HG02623 (cell line): ENCODE data around the gene TBX10.
"Not testable (repeated sequence)": the region's sequence is repeated elsewhere in the genome, so short reads cannot be mapped to it uniquely, and the experiment has no call there.

Source experiments
- ATAC-seq: cut with Tn5 transposase; IDR thresholded peaks from one replicate; pipeline ENCODE4 v1.9.1; 2021; ENCODE audit warnings: moderate library complexity; ENCODE audit not compliant: unreplicated experiment

Gene TBX10

DNA sequence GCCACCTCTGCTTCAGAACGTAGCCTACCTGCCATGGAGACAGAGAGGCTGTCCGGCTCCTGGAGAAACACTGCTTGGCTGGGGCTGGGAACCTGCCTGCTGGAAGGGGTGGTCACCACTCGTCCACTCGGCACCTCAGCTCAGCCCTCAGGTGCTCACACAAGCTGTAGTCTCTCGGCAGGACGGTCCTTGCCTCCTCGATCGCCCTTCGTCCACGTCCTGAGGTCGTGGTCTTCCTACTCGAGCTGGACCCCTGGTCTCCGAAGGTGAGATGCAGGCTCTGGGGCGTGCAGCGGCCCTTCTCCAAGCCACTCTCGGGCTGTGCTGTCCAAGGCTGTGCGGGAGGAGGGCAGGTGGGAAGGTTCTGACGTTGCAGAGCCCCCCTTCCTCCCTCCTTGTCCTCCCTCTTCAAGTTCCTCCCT, at the start of gene TBX10:
TSS of gene TBX10 (minus strand) at position 326 of the 422 bp plus-strand sequence. CDS start at position 35, 291 bp downstream.
- ATAC-seq, result no peak

DNA sequence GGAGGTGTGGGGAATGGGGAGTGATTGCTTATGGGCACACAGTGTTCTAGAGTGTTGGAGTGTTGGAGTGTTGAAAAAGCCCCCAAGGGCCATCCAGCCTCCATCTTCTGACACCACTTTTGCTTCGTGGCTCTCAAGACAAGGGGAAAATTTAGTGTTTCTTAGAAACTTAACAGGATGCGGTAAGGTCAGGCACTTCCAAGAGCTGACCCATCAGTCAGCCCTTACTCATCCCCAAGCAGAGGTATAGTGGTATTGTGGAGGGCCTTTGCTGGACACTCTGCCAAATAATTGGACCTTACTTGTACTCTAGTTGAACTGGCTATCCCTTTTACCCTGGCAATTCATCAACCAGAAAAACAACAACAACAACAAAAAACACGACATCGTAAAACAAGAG, 49.6 kb upstream of the TBX10 start:
- ATAC-seq, result no peak

DNA sequence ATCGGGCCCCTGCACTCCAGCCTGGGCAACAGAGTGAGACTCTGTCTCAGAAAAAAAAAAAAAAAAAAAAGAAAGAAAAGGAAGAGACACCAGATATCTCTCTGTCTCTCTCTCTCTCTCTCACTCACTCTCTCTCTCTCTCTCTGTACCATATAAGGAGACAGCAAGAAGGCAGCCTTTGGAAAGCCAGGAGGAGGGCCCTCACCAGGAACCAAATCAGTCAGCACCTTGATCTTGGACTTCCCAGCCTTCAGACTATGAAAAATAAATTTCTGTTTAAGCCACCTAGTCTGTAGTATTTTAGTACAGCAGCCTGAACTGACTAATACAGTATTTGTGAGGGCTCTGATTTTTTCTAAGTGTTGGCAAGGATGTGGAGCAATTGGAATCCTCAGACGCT, 48.4 kb upstream of the TBX10 start:
- ATAC-seq, result no peak

DNA sequence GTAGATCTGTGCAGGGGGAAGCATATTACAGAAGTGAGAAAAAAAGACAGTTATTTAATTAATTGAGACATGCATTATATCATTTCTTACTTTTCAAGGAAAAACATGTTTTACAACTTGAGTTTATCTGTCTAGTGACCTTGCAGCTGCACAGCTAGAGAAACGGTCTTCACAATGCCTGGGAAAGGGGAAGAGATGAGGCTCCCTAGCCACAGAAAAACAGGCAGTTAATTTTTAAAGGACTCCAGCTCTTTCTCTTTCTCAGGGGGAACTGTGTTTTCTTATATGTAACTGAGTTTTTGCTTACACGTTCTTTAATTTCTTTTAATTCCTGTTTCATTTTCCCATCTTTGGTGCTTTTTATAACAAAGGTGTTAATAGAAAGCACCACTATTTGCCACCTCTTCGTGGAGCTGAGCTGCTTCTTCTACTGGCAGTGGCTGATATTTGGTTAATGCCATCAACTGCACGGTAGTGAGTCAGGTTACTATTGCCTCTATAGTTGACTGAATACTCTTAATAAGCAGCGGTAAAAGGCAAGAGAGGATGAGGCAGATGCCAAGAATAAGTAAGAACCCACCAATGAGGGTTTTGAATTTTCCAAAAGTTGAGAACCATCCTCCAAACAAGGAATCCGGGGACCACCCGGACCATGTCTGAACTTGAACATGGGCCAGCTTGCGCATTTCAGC, 46.2 kb upstream of the TBX10 start:
- ATAC-seq, result not testable (repeated sequence)

DNA sequence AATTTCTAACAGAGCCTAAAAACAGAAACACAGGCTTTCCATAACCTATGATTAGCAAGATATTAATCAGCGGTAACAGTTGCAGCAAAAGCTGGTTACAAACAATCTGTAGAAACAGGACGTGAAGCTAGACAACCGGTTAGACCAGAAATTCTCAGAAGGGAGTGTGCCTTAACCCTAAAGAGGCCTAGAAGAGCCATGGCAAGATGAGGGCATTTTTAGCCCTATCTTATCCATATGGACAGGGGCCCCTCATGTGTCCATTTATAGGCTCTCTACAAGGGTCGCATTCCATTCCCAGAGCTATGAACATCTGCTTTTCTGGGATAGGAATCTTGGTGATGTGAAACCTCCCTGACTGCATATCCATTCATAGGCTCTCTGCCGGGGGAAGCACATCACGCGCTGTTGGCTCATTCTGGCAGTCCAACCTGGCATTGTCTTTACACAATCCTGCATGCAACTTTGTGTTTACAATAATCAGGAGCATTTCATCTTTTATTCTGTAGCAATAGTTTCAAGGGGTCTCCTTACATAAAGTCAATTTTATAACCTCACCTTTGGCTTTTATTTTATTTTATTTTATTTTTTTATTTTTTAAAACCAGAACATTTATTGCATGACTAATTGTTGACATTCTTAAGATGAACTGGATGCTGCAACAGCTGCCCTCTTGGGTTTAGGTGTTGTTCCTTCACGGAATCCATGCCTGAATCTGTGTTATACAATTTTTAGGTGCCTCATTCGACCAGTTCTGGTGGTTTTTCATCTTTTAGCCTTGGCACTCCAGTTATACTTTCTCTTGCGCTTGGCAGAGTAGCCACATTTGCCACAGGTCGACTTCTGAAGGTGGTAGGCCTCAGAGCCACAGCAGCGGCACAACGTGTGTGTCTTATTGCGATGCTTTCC, 42.8 kb upstream of the TBX10 start:
- not testable (repeated sequence) for ATAC-seq

DNA sequence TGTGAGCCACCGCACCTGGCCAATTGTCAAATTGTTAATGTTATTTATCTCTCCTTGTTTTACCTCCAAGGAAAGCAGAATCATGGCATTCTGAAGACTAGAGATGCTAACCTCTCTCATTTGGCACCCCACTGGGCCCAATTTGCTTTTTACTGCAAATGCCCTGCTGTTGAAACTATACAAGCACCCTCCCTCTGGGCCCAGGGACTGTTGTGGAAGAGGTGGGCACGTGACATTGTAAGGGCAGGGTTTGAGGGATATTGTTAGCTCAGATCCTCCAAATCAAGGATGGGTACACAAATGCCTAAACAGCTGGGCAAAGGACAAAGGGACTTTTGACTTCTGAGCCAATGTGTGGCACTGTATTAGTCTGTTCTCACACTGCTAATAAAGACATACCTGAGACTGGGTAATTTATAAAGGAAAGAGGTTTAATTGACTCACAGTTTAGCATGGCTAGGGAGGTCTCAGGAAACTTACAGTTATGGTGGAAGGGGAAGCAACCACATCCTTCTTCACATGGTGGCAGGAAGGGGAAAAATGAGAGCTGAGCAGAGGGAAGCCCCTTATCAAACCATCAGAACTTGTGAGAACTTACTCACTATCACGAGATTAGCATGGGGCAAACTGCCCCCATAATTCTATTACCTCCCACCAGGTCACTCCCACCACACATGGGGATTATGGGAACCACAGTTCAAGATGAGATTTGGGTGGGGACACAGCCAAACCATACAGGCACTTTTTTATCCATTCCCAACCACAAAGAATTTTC, 41.3 kb upstream of the TBX10 start:
- ATAC-seq, result no peak

DNA sequence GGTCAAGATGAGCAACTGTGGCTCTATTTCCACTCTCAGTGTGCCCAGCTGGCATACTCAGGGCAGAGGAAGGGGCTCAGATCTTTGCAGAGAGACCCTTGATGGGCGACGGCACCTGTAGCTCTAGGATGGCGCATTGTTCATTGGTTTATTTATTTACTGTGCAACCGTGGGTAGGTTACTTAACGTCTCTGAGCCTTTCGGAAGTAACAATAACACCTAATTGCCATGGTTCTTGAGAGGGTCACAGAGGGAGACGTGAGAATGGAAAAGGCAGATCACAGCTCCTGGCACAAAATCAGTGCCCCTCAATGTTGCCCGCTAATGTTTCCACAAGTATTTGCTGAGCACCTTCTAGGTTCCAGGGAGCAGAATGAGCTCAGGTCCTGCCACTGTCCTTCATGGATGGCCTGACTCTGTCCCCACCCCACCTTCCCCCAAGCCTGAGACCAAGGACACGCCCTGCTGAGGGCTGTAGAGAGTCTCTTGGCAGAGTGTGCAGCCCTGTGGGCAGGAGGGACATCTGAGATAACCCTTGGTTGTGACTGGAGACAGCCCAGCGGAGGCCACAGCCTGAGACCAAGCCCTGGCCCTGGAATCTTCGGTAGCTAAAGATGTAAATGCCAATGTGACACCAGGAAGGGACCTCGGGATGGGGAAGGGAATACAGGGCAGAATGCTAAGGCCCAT, 35.6 kb upstream of the TBX10 start:
- no peak for ATAC-seq

DNA sequence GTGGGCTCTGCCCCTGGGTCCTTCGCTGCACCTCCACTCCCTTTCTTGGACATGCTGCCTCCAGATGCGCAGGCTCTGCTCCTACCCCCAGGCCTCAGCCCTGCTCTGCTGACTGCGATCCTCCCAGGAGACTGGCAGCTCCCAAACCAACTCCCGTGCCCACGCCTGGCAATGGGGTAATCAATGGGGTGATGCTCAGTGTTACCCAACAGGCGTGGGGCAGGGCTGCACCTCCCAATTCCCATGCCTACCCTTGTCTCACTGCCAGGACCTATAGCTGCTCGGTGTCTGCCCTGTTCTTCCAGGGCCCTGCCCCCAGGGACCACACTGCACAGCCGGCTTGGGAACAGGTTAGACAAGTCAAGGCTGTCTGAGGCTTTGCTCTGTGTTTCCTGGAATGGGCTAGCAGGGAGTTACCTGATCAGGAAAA, 34.9 kb upstream of the TBX10 start, which contains the start of gene ALDH3B2:
TSS of gene ALDH3B2 (minus strand) at position 182 of the 430 bp plus-strand sequence. CDS start 7,688 bp downstream, outside the sequence.
- no peak for ATAC-seq

DNA sequence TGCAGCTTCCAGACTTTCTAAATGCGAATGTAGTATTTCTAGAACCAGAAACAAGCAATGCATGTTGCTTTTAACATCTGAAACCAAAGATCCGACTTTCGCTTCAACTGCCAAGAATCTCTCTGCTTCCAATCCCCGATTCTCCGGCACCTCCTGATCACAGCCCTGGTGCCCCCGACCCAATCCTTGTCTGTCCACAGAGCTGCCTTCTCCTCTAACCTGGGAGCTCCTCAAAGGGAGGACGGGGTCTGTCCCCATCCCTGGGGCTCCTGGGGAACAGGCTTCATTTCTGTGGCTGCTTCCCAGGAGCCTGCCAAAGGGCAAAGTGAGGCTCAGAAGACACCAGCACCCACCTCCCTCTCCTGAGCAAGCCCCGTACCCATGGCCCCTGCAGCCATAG, 34.3 kb upstream of the TBX10 start:
- no peak for ATAC-seq

DNA sequence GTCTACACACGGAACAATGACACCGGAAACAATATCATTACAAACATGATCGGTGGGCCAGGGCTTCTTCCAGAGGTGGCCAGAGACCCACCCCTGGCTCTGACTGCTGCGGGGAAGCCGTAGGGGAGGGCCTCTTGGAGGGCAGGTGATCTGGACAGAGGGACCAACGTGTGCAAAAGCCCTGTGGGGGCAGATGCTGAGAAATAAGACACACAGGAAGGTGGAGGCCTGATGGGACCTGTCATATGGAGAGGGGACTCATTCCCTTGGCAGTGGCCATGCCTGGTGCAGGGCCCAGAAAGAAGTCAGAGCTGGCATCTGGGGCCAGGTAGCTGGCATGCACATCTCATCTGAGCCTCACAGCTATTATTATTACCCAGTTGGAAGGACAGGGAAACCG, 33.8 kb upstream of the TBX10 start:
- ATAC-seq, result no peak

DNA sequence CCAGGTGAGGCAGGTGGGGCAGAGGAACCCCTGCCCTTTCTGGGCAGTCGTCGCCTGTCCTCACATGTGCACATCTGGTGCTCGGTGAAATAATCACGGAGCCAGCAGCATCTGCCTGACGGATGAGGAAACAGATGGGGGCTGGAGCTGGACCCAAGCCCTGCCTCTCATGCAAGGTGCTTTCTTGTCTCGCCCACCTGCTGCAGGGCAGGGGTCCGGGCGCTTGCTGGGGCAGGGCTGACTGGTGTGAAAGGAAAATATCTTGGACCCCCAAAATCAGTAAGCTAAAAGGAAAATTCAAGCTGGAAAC, 31.6 kb upstream of the TBX10 start:
- ATAC-seq, result no peak

DNA sequence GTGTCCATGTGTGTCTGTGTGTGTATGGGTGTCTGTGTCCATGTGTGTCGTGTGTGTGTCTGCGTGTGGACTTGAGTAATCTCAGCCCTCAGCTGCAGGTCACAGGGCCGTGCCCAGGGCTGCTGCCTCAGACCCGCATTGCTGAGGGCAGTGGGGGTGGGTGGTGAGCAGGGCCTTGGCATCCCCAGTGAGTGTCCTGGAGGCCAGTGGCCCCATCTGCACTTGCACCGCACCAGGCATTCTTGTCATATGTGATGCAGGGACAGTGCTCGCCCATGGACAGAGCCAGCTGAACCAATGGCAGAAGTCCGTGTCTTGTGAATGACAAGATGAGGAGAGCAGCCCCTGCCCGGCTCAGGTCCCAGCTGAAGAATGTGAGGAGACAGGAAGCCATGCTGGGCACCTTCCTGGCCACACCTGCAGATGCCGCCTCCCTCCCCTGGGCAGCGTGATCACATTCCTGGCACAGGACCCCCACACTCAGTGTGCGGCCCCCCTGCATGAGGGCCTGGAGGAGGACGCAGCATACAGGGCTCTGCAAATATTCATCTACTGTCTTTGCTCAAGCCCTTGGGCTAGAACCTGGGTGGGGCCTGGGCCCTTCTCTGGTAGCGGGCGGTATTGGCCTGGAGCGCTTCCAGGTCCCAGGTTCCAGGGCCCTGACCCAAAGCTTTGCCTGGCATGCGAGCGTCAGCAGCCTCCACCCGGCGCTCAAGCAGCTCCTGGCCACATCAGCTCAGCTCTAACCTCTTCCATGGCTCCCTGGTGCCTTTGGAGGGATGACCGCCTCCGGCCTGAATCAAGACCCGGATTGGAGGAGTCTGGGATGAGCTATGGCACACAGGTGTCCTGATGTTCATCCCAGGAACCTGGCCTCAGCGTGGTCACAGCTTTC, 31.0 kb upstream of the TBX10 start:
- no peak for ATAC-seq

DNA sequence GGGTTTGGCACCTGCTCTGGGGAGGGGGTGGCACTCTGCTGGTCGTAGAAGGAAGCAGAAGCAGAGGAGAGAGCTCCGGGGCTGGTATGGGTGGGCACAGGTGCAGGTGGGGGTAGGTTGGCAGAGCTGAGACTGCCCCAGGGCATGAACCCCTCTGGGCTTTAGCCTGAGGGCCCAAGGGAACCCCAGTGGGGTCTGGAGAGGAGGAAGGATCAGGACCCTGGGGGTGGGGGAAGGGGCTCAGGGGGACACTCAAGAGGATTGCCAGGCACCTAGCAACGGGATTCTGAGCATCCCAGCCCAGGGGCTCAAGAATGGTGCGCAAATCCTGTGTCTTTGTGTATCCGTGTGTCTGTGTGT, 28.6 kb upstream of the TBX10 start:
- ATAC-seq, result no peak

DNA sequence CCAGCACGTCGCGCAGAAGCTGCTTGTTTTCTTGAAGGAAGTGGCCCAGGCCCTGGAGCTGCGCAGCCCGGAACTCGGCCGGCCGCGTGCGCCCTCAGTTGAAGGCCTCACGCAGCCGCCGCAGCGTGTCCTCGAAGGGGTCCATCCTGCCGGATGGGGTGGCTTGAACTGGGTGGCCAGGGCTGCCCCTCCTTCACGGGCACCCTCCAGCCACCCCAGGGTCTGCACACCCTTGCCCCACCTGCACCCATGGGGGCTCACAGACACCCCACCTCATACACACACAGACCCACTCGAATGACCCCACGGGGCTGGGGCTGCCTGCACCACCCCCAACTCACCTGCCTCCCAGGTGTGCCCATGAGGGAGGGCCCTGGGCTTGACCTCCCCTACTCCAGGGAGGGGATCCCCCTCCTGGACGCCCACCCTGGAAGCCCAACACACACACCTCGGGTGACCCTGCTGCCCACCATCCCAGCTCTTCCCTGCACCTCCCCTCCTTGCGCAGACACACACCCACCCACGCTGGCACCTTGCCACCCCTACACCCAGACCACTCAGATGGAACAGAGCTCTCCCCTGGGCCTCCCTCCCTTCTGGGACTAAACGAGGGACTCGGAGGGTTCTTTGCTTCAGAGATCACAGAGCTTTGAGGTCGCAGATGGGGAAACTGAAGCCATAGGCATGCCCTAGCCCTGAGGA, 28.1 kb upstream of the TBX10 start:
- ATAC-seq, result no peak

DNA sequence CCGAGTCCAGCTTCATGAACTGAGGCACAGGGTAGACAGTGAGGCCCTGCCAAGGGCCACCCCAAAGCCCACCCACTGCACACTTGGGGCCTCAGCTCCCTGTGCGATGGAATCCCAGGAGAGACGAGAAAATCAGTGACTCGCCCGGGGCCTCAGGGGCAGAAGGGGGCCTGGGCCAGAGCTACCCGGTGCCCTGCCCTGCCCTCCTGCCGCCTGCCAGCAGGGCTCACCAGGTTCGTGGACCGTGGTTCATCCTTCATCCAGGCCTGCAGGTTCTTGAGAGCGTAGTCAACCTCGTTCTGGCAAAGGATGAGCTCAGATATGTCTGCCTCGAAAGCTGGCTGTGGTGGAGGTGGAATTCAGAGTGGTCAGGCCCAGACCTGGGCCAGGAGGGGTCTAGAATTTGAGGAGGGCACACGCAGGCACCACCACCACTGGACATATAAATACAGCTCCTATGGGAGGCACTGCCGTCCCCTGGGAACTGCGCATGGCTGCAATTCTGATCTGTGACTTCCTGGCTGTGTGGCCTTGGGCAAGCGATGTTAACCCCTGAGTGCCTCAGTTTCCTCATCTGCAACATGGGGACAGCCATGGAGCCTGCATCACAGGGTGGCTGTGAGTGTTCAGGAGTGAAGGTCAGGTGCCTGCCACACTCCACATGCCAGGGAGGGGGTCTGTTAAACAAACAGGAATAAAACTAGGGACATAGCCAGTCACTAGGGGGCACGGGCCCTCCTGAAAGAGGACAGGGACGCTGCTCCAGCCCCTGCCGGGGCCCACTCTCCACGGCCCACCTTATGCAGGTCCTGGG, 27.3 kb upstream of the TBX10 start:
- ATAC-seq, result no peak

DNA sequence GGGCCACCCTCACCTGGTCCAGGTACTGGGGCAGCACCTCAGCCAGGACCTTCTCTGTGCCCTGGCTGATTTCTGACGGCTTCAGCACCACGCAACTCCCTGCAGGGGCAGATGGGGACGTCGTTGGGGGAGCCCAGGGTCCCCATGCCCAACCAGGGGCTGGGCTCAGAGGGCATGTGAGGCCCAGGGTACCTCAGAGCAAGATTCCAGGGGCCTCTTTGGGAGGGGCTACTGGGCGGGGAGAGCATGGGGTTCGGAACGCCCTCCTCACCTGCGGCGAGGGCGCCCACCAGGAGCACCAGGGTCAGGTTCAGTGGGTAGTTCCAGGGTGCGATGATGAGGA, 26.7 kb upstream of the TBX10 start:
- no peak for ATAC-seq

DNA sequence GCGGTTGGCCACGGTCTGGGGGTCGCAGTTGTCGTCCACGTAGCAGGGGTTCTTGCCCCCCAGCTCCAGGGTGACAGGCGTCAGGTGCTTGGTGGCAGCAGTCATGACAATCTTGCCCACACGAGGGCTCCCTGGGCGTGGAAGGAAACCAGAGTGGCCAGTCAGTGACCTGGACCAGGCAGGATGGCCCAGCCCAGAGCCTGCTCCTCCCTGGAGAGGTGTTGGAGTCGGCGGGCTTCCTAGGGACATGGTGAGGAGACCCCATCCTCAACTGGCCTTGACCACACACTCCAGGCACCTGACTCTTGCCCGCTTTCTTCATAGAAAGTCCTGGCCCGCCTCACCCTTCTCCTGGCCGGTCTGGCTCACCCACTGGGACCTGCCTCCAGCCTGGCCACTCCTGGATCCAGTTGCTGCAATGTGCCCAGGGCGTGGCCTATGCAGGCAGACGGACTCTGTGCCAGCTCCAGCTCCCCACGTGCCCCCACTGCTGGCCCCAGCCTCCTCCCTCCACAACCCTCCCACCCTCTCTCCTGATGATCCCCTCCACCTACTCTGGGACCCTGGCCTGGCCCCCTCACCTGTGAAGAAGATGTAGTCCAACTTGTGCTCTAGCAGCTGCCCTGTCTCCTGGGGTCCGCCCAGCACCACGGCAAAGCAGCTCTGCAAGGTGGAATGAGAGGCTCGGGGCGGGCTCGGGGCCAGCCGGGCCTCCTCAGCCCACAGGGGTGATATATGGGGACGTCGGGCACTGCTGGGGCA, 26.2 kb upstream of the TBX10 start:
- ATAC-seq, result no peak
